NCI-H226 (cell line): Measurements from ENCODE around the gene INPP5B.
A peak's percentile ranks its signal among the peaks of the same experiment; 100 is the strongest.
"Not testable (repeated sequence)": the region's sequence is repeated elsewhere in the genome, so short reads cannot be mapped to it uniquely, and the experiment has no call there.

ENCODE experiments used
- DNase-seq: peaks from one replicate; pipeline ENCODE4 v3.0.0-alpha.2; 2015

The INPP5B gene

DNA sequence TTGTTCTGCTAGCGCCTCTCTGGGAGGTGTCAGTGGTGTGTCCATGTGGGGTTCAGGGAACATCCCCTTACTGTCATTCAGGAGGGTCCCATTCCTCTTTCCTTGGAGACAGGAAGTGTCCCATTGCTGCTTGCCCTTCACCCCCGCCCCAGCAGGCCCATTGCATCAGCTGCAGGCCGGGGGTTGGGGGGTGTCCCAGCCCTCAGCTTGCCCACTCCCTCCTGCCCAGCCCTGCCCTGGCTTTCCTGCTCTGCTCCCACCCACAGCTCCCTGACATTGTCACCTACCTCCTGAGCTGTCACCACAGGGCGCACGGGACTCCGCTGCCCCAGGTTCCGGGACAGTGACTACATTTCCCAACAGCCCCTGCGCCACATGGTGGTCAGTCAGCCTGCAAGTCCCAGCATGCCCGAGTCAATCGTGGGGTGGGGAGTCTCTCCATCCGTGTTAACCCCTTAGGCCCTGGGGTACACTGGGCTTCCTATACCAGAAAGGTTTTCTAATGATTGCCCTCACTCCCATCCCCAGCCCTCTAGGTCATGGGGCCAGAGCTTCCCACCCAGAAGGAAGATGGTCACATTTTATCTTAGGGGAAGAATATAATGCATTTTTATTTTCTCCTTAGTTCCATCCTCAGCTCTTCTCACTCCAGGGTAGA lies at the start of gene INPP5B:
TSS of gene INPP5B (minus strand) at position 351 of the 658 bp plus-strand sequence. CDS start 745 bp downstream, outside the sequence.
- DNase-seq, result peak; percentile 48

DNA sequence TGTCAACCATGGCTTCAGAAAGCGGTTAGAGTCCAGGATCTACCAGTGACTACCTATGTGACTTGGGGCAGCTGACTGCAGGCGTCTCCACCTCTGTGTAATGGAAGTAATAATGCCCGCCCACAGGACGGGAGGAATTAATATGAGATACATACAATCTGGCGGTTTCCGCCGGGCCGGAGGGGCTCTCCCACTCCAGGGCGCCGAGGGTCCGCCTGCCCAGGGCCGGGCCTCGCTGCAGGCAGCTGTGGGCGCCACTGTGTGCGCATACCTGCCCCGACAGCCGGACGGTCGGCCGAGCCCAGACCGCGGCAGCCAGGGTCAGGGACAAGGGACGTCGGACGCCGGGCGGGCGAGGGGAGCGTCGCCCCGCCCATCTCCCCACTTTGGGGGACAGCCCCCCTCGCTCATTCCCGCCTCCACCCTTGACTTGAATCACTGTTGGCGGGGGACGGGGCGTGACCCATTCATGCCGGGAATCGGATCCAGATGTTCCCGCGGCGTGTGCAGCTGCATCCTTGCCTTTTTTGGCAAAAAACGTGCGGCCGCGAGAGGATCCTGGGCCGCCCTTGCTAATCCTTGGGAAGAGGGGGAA lies 49.0 kb upstream of the INPP5B start:
- DNase-seq, result no peak

DNA sequence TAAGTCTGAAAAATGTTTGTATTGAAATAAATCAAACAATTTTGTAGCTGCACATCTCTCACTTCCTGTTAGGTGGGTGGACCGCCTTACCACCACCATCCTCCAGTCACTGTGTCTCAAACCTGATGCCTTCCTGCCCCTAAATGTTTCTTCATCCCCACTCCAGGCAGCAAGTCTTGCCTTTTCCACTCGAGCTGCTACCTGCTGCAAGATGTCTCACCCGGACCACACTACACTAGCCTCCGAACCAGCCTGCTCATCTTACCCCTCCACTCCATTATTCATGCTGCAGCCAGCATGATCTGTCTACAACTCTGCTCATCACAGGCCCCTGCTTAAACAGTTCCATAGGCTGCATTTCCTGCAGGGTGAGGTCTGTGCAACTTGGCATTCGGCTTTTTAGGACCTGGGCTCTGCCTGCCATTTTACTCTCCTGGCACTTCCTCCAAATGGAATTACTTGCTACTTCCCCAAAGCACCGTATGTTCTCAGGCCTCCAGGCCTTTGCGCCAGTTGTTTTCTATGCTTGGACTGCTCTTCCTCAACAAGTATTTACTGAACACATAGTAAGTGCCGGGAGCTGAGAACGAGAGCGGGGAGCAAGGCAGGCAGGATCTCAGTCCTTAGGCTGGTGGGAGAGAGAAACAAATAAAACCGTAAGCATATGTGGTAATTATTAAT lies 48.2 kb upstream of the INPP5B start:
- no peak for DNase-seq

DNA sequence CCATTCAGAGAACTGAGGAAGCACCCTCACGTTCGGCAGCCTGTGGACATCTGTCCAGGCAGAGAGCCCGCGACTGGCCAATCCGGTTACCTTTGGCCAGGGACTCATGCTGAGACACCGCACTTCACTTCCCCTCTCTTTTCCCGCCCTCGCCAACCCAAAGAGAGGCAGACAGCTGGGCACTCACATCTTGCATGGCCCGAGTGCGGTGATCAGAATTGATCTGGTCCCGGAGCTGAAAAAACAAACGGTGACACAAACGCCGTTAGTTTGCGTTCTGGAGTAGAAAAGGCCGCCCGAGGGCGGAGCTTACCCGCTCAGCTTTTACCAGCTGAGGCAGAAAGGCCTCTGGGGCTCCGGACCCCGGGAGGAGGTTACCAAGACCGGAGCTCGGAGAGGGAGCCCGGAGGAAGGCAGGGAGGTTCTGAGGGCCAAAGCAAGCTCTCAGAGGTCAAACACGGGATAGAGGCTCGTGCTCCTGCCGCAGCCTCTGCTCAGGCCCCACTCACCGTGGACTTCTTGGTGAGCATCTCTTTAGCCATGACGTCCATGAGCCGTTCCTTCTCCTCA lies 42.6 kb upstream of the INPP5B start:
- DNase-seq, result no peak

DNA sequence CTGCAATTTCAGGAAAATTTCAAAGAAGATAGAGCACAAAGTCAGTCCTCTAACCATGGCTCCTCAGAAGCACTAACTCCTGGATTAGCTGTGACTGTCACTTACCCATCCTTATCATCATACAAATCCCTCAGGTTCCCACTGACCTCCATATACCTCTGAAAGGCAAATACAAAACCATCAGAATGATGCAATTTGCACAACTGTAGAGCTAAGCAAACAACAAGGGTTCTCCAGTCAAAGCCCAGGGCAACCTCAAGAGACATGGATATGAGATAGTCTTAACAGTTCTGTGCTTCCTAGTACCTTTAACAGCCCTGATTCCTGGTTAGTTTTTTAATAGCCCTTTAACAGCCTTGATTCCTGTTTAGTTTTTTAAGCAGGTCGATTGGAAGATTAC lies 40.8 kb upstream of the INPP5B start:
- DNase-seq, result no peak

DNA sequence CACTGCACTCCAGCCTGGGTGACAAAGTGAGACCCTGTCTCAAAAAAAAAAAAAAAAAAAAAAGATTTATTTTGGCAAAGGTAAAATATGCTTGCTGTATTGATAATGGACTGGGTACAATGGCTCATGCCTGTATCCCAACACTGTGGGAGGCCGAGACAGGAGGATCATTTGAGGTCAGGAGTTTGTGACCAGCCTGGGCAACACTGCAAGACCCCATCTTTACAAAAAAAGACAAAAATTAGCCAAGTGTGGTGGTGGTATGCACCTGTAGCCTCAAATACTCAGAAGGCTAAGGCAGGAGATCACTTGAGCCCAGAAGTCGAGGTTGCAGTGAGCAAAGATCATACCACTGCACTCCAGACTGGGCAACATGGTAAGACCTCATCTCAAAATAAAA lies 36.7 kb upstream of the INPP5B start:
- DNase-seq, result no peak

DNA sequence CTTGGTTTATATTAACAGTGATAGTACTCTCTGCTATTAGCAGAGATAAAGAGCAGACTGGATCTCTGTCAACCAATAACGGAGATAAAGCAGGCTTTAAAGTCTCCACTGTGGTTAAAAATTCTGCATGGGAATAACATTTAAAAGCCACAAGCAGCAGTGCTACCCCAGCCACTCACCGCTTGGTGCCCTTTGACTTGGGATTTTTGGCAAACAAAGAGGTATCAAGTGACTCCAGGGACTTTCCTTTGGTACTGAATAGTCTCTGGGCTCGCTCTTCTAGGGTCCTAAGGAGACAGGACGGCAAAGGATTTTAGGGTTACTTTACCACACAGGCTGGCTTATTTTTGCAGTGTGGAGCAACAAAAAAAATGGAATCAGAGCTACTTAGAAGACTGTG lies 31.7 kb upstream of the INPP5B start:
- DNase-seq, result no peak

DNA sequence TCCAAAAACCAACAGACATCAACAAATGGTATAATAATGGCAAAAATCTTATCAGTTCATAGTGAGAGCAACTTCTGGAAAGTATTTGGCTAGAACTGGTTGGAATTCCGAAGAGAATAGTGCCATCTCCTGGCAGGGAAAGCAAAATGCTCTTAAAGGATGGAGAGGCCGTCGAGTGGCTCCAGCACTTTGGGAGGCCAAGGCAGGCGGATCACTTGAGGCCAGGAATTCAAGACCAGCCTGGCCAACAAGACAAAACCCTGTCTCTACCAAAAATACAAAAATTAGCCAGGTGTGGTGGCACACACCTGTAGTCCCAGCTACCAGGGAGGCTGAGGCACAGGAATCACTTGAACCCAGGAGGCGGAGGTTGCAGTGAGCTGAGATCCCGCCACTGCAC lies 28.2 kb upstream of the INPP5B start:
- not testable (repeated sequence) for DNase-seq

DNA sequence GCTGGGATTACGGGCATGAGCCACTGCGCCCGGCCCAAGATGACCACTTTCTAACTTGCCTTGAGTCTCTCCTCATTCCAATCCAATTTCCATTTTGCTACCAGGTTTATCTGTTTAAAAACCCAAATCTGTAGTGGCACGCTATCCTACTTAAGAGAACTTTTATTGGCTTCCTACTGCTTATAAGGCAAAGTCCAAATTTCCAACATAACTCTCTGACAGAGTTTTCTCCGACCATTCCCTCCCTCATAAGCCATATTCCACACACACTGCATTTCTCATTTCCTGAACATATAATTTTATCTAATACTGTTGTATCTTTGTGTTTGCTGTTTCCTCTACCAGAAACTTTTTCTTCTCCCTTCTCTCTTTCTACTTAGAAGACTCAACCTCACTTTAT lies 27.7 kb upstream of the INPP5B start:
- DNase-seq, result no peak

DNA sequence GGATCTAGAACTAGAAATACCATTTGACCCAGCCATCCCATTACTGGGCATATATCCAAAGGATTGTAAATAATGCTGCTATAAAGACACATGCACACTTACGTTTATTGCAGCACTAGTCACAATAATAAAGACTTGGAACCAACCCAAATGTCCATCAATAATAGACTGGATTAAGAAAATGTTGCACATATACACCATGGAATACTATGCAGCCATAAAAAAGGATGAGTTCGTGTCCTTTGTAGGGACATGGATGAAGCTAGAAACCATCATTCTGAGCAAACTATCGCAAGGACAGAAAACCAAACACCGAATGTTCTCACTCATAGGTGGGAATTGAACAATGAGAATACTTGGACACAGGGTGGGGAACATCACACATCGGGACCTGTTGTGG lies 26.8 kb upstream of the INPP5B start:
- not testable (repeated sequence) for DNase-seq

DNA sequence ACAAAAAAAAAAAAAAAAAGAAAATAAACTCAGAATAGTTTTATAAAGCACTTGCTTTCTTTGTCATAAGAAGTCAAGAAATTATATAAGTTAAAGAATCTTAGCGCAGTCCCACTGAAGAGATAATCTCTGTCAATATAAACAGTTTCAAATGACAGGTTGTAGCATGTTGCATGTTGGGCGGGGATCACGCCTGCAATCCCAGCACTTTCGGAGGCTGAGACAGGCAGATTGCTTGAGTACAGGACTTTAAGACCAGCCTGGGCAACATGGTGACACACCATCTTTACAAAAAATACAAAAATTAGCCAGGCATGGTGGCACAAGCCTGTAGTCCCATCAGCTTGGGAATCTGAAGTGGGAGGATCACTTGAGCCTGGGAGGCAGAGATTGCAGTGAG lies 18.4 kb upstream of the INPP5B start:
- no peak for DNase-seq

DNA sequence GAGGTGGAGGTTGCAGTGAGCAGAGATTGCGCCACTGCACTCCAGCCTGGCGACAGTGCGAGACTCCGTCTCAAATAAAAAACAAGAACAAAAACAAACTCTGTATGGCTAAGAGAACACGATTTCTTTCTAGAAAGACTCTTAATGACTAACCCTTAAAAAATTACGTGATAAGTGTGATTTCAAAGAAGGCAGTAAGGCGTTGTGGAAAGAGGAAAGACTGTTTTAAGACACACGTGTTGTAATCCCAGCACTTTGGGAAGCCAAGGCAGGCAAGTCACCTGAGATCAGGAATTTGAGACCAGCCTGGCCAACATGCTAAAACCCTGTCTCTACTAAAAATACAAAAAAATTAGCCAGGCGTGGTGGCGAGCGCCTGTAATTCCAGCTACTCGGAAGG lies 17.3 kb upstream of the INPP5B start:
- DNase-seq, result not testable (repeated sequence)

DNA sequence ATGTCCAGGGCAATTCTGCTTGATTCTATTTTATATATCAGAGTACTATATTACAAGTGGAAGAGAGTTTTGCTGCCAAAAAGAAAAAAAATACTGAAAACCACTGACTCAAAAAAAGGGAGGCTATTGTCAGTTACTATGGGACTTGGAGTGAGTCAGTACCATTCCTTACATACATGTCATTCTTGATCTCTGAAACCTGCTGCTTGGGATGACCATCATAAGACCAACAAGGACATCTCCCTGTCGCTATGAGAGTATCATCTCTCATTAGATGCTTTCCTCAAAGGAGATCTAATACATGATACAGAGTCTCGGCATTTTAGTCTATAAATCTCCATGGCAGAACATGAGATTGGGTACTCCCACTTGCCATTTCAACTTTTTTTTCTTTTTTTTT lies 11.8 kb upstream of the INPP5B start:
- DNase-seq, result peak; percentile 77

DNA sequence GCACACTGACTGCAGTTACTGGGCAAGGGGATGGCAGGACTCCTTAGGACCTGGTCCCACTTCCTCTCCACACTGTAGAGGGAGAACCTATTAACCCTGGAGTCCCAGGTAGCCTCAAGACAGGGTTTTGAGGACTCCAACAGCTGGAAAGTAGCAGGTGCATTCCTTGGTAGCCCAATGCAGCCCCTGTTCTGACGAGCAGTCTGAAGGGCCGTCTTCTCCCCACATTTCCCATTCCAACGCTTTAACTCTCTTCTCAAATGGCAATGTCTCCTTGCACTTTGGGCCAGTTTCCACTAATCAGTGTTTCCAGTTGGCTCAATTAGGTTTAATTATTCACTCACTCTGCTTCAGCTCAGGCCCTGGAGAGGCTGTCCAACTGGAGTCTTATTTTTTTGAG lies 8.8 kb upstream of the INPP5B start:
- DNase-seq, result no peak

DNA sequence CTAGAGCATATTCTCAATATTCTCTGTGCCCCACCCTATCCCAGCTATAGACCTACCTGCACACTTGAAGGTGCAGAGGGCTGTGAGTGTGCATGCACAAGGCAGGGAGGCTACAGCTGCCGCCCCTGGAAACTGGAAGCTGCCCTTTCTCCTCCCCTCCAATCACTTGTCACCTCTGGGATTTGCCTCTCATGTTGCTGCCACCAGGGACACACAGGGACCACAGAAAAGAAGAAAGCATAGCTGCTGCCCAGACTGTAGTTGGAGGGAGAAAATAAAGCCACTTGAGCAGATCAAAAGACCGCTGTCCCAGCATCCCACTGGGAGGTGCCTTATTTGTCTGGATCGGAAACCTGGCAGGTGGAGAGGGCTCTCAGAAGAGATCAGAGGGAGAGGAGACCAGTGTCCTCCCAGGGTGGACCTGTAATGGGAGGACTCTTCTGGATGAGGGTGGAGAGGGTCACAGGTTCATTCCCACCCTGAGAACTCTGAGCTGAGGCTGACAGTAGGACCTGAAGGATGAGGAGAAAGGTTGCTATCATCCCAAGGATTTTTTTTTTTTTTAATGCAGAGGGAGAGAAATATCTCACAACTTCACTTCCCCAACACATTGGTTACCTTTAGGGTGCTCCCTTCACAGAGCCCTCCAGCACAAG lies 7.6 kb upstream of the INPP5B start:
- DNase-seq, result no peak

DNA sequence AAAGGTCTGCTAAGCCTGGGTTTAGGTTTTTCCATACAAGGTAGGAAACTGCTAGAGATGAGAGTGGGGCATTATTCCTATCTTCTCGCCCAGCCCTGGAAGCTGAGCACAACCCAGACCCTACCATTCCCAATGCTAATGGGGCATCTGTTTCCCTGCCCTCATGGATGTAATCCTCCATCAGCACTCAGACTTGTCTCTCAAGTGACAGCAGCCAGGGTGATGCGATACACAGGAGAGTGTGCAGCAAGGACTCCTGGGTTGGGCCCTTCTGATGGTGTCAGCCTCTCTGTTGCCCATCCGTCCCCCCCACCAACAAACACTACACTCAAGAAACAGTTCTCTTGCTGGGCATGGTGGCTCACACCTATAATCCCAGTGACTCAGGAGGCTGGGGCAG lies 5.9 kb upstream of the INPP5B start:
- DNase-seq, result no peak

DNA sequence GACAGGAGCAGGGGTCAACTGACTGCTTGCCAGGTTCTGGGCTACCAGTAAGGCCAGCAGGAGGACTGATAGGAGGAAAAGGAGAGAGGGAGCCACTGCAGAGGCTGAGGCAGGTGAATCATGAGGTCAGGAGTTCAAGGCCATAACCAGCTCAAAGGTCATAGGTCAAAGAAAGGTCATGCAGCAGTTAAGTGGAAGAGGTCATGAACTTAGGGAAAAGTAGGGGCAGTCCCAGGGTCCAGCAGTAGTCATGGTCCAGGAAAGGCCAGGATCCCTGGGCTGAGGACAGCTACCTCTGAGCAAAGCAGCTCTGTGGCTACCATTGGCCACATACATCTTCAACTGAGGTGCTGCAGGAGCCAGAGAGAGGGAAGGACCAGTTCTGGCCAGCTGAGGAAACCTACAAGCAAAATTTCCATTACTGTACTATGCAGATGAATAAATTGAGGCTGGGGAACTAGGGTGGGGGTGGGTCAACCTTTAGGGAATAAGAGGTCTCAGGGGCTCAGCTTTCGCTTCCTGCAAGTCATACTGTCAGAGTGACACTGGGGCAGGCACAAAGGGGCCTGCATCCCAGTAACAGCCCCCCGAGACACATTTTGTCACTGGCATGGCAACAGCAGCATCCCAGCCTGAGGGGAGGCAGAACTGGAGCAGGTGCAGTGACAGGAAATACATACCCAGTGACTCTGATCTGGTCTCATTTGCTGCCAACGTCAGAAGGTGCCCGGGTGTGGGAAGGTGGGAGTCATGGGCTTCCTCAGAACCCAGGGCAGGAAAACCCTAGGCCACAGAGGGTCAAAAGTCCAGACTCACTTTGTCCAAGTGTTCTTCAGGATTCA lies 5.2 kb upstream of the INPP5B start:
- DNase-seq, result no peak

DNA sequence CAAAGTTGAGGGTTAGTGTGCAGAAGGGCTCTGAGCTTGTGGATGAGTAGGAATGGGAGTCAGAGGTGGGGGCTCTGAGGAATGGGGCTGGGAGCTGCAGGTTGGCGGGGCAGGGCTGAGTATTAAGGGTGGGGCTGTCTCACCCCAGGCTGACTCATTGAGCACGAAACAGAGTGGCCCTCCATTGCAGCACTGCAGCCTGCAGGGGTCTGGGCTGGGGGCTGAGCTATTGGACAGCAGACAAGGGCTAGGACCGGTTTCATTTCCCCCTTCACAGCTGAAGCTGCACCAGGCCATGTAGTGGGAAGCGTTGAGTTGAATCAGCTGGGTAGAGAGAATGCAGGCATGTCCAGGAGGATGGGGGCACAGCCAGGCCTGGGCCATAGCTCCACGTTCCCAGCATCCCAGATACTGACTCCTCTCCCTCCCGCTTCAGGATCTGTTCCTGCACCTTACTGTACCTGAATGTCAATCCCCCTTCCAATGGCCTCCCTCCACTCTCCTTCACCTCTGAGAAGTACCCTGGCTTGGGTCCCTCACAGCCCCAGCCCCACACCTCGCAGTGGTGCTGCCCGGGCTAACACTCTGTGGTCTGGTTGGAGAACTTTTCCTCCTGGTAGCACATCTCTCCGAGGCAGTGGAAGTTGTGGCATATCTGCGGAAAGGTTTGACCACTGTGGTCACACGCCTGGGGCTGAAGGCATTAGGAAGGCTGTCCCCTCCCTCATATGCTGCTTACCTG lies 4.4 kb upstream of the INPP5B start:
- no peak for DNase-seq

DNA sequence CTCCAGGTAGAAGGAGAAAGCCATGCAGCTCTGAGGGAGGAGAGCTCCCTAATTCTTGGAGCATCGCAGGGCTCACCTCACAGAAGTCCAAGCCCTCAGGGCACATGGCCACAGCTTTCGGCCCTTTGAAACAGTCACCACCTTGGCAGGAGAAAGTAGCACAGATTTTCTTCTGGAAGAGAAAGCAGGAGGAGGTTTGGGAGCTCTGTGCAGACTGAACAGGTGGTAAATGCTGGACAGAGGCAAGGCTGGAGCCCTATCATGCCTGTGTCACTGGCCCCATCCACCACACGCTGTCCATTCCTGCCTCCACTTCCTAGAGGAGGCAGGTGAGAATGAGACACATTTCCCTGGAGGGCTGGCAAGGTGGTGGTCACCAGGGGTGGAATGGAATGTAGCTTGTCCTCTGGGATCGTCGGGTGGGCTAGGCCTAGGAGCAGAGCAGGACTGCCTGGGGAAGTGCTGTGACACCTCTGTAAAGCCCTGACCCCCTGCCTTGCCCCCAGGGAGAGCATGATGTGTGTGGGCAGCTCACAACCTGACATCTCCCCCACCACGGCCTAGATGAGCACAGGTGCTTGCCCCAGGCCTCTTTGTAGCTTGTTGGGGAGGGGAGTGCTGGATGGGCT lies 2.8 kb upstream of the INPP5B start:
- no peak for DNase-seq

DNA sequence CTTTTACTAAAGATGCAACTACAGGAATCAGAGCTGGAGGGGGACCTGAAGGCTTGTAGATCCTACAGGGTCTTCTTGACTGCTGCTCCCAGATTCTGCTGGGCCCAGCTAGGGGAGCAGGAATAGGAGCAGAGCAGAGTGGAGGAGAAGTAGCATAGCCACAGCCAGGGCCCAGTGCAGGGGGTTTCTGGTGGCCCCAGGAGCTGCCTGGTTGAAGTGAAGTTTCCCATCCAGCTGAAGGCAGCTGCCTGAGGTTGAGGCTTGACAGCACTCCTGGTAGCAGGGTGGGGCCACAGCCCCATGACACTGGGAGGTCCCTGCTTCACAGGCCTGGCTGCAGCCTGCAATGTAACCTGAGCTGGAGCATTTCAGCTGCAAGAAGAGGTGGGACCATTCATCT lies 2.0 kb upstream of the INPP5B start:
- no peak for DNase-seq

DNA sequence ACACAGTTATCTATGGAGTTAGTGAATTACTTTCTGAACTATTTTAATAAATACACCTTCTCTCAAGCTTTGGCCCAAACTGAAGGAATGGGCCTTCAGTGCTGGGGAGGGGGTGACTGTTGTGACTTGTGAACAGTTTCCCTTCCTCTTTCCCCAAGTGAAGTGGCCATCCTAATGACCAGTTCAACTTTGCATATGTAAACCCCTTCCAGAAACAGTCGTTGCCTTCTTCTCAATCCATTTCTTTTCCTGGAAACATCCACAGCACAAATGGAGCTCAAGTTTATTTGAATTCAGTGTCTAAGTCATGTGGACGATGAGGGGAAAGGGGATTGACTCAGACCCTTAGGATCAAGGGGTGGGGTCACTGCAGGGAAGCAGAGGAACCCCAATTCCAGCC lies 1.3 kb upstream of the INPP5B start:
- no peak for DNase-seq
